Measurements from ENCODE around the gene HPSE2. TPM values are rescaled to one million over a fixed set of nuclear protein-coding genes. Genes with fewer than 3 reads are reported as not detected.

The HPSE2 gene
- total and polyA plus RNA-seq, 2 of the 13 experiments (the other 11 are each of a cell fraction or from before 2014, with no cell fraction given) = 0.01 TPM; not detected in 1

DNA sequence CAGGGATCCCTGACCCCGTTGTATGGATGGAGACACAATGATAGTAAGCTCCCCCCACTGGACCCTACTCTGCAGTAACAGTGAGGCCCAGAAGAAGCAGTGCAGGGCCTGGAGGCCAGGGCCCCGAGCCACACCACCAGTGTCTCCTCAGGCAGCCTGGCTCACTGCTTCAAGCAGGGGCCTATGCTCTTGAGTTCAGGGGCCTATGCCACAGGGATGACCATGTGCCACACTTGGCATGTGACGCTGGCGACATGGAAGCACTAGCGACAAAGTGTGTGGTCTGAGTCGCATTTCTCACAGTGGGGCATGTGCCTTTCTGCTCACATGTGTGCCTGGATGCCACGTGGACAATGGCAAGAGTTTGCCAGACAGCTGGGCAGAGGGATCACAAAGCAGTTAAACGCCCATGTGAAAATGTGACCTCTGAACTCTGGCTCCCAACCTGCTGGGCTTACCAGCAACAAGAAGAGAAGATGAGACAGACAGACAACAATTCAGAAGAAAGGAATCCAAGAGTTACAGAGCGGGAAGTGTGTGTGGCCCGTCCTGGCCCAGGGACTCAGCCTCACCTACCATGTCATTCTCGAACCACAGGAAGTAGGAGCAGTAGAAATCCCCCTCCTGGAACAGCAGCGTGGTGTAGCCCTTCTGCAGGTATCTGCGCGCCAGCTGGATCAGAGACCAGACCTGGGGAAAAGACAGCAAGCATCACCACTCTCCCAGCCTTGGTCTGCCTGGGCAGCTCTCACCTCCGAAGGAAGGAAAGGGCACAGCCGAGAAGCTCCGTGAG, 816.0 kb downstream of the HPSE2 start:
- in situ Hi-C loops (cut with HindIII; ENCODE audit: extremely low pct_ligation_motif_present, low pct_unique_long_range_greater_than_20kb) = no loop called here
- no peak for TF ChIP-seq PHF5A (CRISPR knock-in tag; IDR thresholded peaks at IDR 0.05; ENCODE audit: low read depth, unreplicated experiment)
- TF ChIP-seq, protein P1, sequence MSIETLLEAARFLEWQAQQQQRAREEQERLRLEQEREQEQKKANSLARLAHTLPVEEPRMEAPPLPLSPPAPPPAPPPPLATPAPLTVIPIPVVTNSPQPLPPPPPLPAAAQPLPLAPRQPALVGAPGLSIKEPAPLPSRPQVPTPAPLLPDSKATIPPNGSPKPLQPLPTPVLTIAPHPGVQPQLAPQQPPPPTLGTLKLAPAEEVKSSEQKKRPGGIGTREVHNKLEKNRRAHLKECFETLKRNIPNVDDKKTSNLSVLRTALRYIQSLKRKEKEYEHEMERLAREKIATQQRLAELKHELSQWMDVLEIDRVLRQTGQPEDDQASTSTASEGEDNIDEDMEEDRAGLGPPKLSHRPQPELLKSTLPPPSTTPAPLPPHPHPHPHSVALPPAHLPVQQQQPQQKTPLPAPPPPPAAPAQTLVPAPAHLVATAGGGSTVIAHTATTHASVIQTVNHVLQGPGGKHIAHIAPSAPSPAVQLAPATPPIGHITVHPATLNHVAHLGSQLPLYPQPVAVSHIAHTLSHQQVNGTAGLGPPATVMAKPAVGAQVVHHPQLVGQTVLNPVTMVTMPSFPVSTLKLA (IDR thresholded peaks at IDR 0.05) = peak; percentile 19; the same call in 1 of the 2 replicates
- ChIA-PET POLR2A (no interaction called here), CTCF (ENCODE audit: low intra/inter-chr PET ratio, low total read pairs) (no interaction called here)
- FAIRE-seq (no peak), ATAC-seq (no peak), DNase-seq (ENCODE audit: low spot score) (no peak)
- no peaks in the 10 kb centered on the region for H3K79me2 ChIP-seq (ENCODE audit: insufficient read depth, low read length)
- H3K9ac ChIP-seq (ENCODE audit: insufficient read depth, low read depth, low read length) = no peak overlapping the region
- no peak overlapping the region for H2AFZ ChIP-seq (ENCODE audit: low read length)
- no peaks in the 10 kb centered on the region for H3K27me3 ChIP-seq (ENCODE audit: control insufficient read depth in 1 of 2, insufficient read depth in 2 of 2, low read length in 2 of 2)
- 90% methylated on average over 11 of the region's 17 CpGs for WGBS (ENCODE audit: low lambda C conversion rate)
- H3K4me3 ChIP-seq (replicated peaks in 1 of 3; ENCODE audit: insufficient read depth in 1 of 3, low read depth in 2 of 3, low read length in 3 of 3) = no peak overlapping the region
- peaks cover 20% of the 10 kb centered on the region for H3K4me1 ChIP-seq (ENCODE audit: insufficient read depth, low read length)
- H3K4me2 ChIP-seq (ENCODE audit: low read depth, low read length) = no peak overlapping the region
- no peak overlapping the region for H3K27ac ChIP-seq (ENCODE audit: extremely low read length, insufficient read depth, low read length)
- intact Hi-C loops (cut with micrococcal nuclease; ENCODE audit: unreplicated experiment) = no loop called here
- no peaks in the 10 kb centered on the region for H4K20me1 ChIP-seq (ENCODE audit: insufficient read depth, low read length)
- BruUV-seq (replicated peaks) = no TSS peak
- H3K9me3 ChIP-seq (ENCODE audit: low read length) = no peaks in the 10 kb centered on the region
- H3K36me3 ChIP-seq (replicated peaks in 1 of 2; ENCODE audit: control insufficient read depth in 1 of 2, insufficient read depth in 2 of 2, low read length in 2 of 2) = peaks cover 3 to 8% of the 10 kb centered on the region in 2 experiments; a peak in 3 of 5 replicates

- DNase-seq (ENCODE audit: low spot score) (no peak), FAIRE-seq (no peak), ATAC-seq (no peak)
- Histone ChIP-seq H3K9ac (ENCODE audit: insufficient read depth, low read depth, low read length) (no peak overlapping the region), H3K27ac (ENCODE audit: extremely low read length, insufficient read depth, low read length) (no peak overlapping the region), H3K4me1 (ENCODE audit: insufficient read depth, low read length) (peaks cover 20% of the 10 kb centered on the region), H3K79me2 (ENCODE audit: insufficient read depth, low read length) (no peaks in the 10 kb centered on the region), H4K20me1 (ENCODE audit: insufficient read depth, low read length) (no peaks in the 10 kb centered on the region), H3K36me3 (replicated peaks in 1 of 2; ENCODE audit: control insufficient read depth in 1 of 2, insufficient read depth in 2 of 2, low read length in 2 of 2) (peaks cover 3 to 8% of the 10 kb centered on the region in 2 experiments; a peak in 3 of 5 replicates), H3K4me2 (ENCODE audit: low read depth, low read length) (no peak overlapping the region), H2AFZ (ENCODE audit: low read length) (no peak overlapping the region), H3K9me3 (ENCODE audit: low read length) (no peaks in the 10 kb centered on the region), H3K27me3 (ENCODE audit: control insufficient read depth in 1 of 2, insufficient read depth in 2 of 2, low read length in 2 of 2) (no peaks in the 10 kb centered on the region), H3K4me3 (replicated peaks in 1 of 3; ENCODE audit: insufficient read depth in 1 of 3, low read depth in 2 of 3, low read length in 3 of 3) (no peak overlapping the region)
- ChIA-PET POLR2A (no interaction called here), CTCF (ENCODE audit: low intra/inter-chr PET ratio, low total read pairs) (no interaction called here)
- intact Hi-C loops (cut with micrococcal nuclease; ENCODE audit: unreplicated experiment) = no loop called here
- TF ChIP-seq FOXA1 (IDR thresholded peaks at IDR 0.05) (no peak), FOXA1 (CRISPR knock-in tag; IDR thresholded peaks at IDR 0.05) (no peak), ZNF674 (CRISPR knock-in tag; IDR thresholded peaks at IDR 0.05; ENCODE audit: low read depth) (no peak), ZNF562 (CRISPR knock-in tag; IDR thresholded peaks at IDR 0.05; ENCODE audit: borderline replicate concordance) (no peak), SALL2 (CRISPR knock-in tag; IDR thresholded peaks at IDR 0.05) (no peak)
- BruUV-seq (replicated peaks) = no TSS peak
- in situ Hi-C loops (cut with HindIII; ENCODE audit: extremely low pct_ligation_motif_present, low pct_unique_long_range_greater_than_20kb) = no loop called here
- 94% methylated on average over 12 of the region's 18 CpGs for WGBS (ENCODE audit: low lambda C conversion rate)
Observed at GRCh38 chr10:98418665-98419468, 816.8 kb downstream of the HPSE2 start.
